Activated naive CD8-positive, alpha-beta T cell treated with anti-CD3 and anti-CD28 coated beads, Interleukin-2, amount 50 U/mL, for 24 hours (primary cell): ENCODE measurements around the gene WDR43.

Source experiments
- ATAC-seq: fragments of 150-1000 bp; cut with Tn5 transposase; one replicate; pipeline ENCODE4 v1.10.0; 2021
- DNase-seq: peaks from one replicate; pipeline ENCODE4 v3.0.0; 2021
- H3K27ac Mint-ChIP-seq: one replicate; pipeline ENCODE4 v1.8.0; 2021; ENCODE audit warnings: mild to moderate bottlenecking, mixed read lengths
- H3K27me3 Mint-ChIP-seq: one replicate; pipeline ENCODE4 v1.8.0; 2021; ENCODE audit warnings: mixed read lengths
- H3K36me3 Mint-ChIP-seq: one replicate; pipeline ENCODE4 v1.8.0; 2021; ENCODE audit warnings: low read depth, mixed read lengths
- H3K4me1 Mint-ChIP-seq: one replicate; pipeline ENCODE4 v1.8.0; 2021; ENCODE audit warnings: mixed read lengths
- H3K4me3 Mint-ChIP-seq: one replicate; pipeline ENCODE4 v1.8.0; 2021; ENCODE audit warnings: mild to moderate bottlenecking, moderate library complexity, mixed read lengths
- H3K9me3 Mint-ChIP-seq: one replicate; pipeline ENCODE4 v1.8.0; 2021; ENCODE audit warnings: mixed read lengths

Gene WDR43

GRCh38 chr2:28894470-28895188 is at the start of gene WDR43:
Gene WDR43 (plus strand): TSS chr2:28894667. CDS start chr2:28894699, 32 bp downstream.
- H3K27me3 Mint-ChIP-seq = no peaks in the 10 kb centered on the region
- peaks cover 39% of the 10 kb centered on the region for H3K4me1 Mint-ChIP-seq
- ATAC-seq = peak; percentile 97

GRCh38 chr2:28855193-28855592 is 39.3 kb upstream of the WDR43 start:
- ATAC-seq = no peak
- Mint-ChIP-seq H3K4me3 (no peak overlapping the region), H3K36me3 (peaks cover 18% of the 10 kb centered on the region), H3K27me3 (no peaks in the 10 kb centered on the region), H3K9me3 (no peaks in the 10 kb centered on the region), H3K4me1 (no peaks in the 10 kb centered on the region), H3K27ac (no peak overlapping the region)
- DNase-seq = no peak

More at GRCh38 chr2:28894470-28895188, at the start of gene WDR43:
- H3K4me3 Mint-ChIP-seq = peak within 1 kb of the TSS; percentile 100
- peak within 1 kb of the TSS; percentile 100 for H3K27ac Mint-ChIP-seq
- DNase-seq = peak; percentile 98
- peaks cover 34% of the 10 kb centered on the region for H3K36me3 Mint-ChIP-seq
- no peaks in the 10 kb centered on the region for H3K9me3 Mint-ChIP-seq

GRCh38 chr2:28855977-28856376 is 38.5 kb upstream of the WDR43 start:
- no peaks in the 10 kb centered on the region for H3K9me3 Mint-ChIP-seq
- no peak overlapping the region for H3K27ac Mint-ChIP-seq
- no peak for ATAC-seq
- H3K27me3 Mint-ChIP-seq = no peaks in the 10 kb centered on the region
- no peak for DNase-seq
- no peaks in the 10 kb centered on the region for H3K4me1 Mint-ChIP-seq
- no peak overlapping the region for H3K4me3 Mint-ChIP-seq
- H3K36me3 Mint-ChIP-seq = peaks cover 24% of the 10 kb centered on the region

GRCh38 chr2:28868611-28869010 is 25.9 kb upstream of the WDR43 start:
- Mint-ChIP-seq H3K4me3 (peak overlapping the region; percentile 95), H3K27ac (peak overlapping the region; percentile 40), H3K36me3 (peaks cover 22% of the 10 kb centered on the region), H3K9me3 (no peaks in the 10 kb centered on the region), H3K4me1 (peaks cover 48% of the 10 kb centered on the region), H3K27me3 (no peaks in the 10 kb centered on the region)
- no peak for DNase-seq
- ATAC-seq = no peak

GRCh38 chr2:28869494-28870145 is 24.8 kb upstream of the WDR43 start:
- peaks cover 17% of the 10 kb centered on the region for H3K36me3 Mint-ChIP-seq
- no peaks in the 10 kb centered on the region for H3K27me3 Mint-ChIP-seq
- H3K4me1 Mint-ChIP-seq = peaks cover 43% of the 10 kb centered on the region
- ATAC-seq = peak; percentile 37
- no peak for DNase-seq
- peak overlapping the region; percentile 95 for H3K4me3 Mint-ChIP-seq
- peak overlapping the region; percentile 90 for H3K27ac Mint-ChIP-seq
- no peaks in the 10 kb centered on the region for H3K9me3 Mint-ChIP-seq

GRCh38 chr2:28870146-28870891 is 24.1 kb upstream of the WDR43 start, which contains the start of gene TRMT61B:
Gene TRMT61B (minus strand): TSS chr2:28870309. CDS start chr2:28870277, 32 bp downstream.
- Mint-ChIP-seq H3K4me3 (peak within 1 kb of the TSS; percentile 95), H3K36me3 (peaks cover 14% of the 10 kb centered on the region), H3K4me1 (peaks cover 39% of the 10 kb centered on the region), H3K27me3 (peaks cover under 1% of the 10 kb centered on the region), H3K27ac (peak within 1 kb of the TSS; percentile 90), H3K9me3 (no peaks in the 10 kb centered on the region)
- ATAC-seq (peak; percentile 94), DNase-seq (peak; percentile 99)

GRCh38 chr2:28871620-28872019 is 22.8 kb upstream of the WDR43 start:
- H3K4me1 Mint-ChIP-seq = peaks cover 32% of the 10 kb centered on the region
- H3K36me3 Mint-ChIP-seq = peaks cover 13% of the 10 kb centered on the region
- H3K9me3 Mint-ChIP-seq = no peaks in the 10 kb centered on the region
- DNase-seq = no peak
- H3K27me3 Mint-ChIP-seq = peaks cover 14% of the 10 kb centered on the region
- no peak overlapping the region for H3K4me3 Mint-ChIP-seq
- no peak overlapping the region for H3K27ac Mint-ChIP-seq
- no peak for ATAC-seq

- H3K27me3 Mint-ChIP-seq = peaks cover 22% of the 10 kb centered on the region
- no peaks in the 10 kb centered on the region for H3K36me3 Mint-ChIP-seq
- no peaks in the 10 kb centered on the region for H3K4me1 Mint-ChIP-seq
- H3K4me3 Mint-ChIP-seq = no peak overlapping the region
- no peak for ATAC-seq
- H3K9me3 Mint-ChIP-seq = no peaks in the 10 kb centered on the region
- DNase-seq = no peak
- no peak overlapping the region for H3K27ac Mint-ChIP-seq
These were observed 14.3 kb upstream of the WDR43 start for GRCh38 chr2:28880193-28880592.

- ATAC-seq (no peak), DNase-seq (no peak)
- no peaks in the 10 kb centered on the region for H3K9me3 Mint-ChIP-seq
- H3K27me3 Mint-ChIP-seq = peaks cover 2% of the 10 kb centered on the region
- no peak overlapping the region for H3K27ac Mint-ChIP-seq
- no peak overlapping the region for H3K4me3 Mint-ChIP-seq
- peaks cover 29% of the 10 kb centered on the region for H3K4me1 Mint-ChIP-seq
- H3K36me3 Mint-ChIP-seq = peaks cover 30% of the 10 kb centered on the region
These were observed 979 bp upstream of the WDR43 start for GRCh38 chr2:28893488-28893887.

GRCh38 chr2:28895189-28895893 is 874 bp downstream of the WDR43 start:
- Mint-ChIP-seq H3K4me3 (peak overlapping the region; percentile 100), H3K36me3 (peaks cover 34% of the 10 kb centered on the region), H3K9me3 (no peaks in the 10 kb centered on the region), H3K27ac (peak overlapping the region; percentile 100), H3K27me3 (no peaks in the 10 kb centered on the region), H3K4me1 (peaks cover 43% of the 10 kb centered on the region)
- DNase-seq (peak; percentile 53), ATAC-seq (peak; percentile 29)

- no peak for DNase-seq
These were observed 2.4 kb downstream of the WDR43 start for GRCh38 chr2:28896906-28897305.

GRCh38 chr2:28898048-28898447 is 3.6 kb downstream of the WDR43 start:
- peak overlapping the region; percentile 100 for H3K4me3 Mint-ChIP-seq
- DNase-seq (no peak), ATAC-seq (no peak)
- H3K27me3 Mint-ChIP-seq = no peaks in the 10 kb centered on the region
- H3K27ac Mint-ChIP-seq = peak overlapping the region; percentile 1
- H3K36me3 Mint-ChIP-seq = peaks cover 49% of the 10 kb centered on the region
- H3K4me1 Mint-ChIP-seq = peaks cover 61% of the 10 kb centered on the region
- H3K9me3 Mint-ChIP-seq = no peaks in the 10 kb centered on the region

More at GRCh38 chr2:28896906-28897305, 2.4 kb downstream of the WDR43 start:
- Mint-ChIP-seq H3K4me1 (peaks cover 55% of the 10 kb centered on the region), H3K36me3 (peaks cover 41% of the 10 kb centered on the region), H3K27ac (peak overlapping the region; percentile 57), H3K27me3 (no peaks in the 10 kb centered on the region), H3K9me3 (no peaks in the 10 kb centered on the region), H3K4me3 (peak overlapping the region; percentile 100)
- ATAC-seq = no peak

GRCh38 chr2:28901202-28901601 is 6.7 kb downstream of the WDR43 start:
- H3K27me3 Mint-ChIP-seq = no peaks in the 10 kb centered on the region
- no peak overlapping the region for H3K27ac Mint-ChIP-seq
- ATAC-seq (no peak), DNase-seq (no peak)
- H3K4me1 Mint-ChIP-seq = peaks cover 67% of the 10 kb centered on the region
- no peaks in the 10 kb centered on the region for H3K9me3 Mint-ChIP-seq
- H3K36me3 Mint-ChIP-seq = peaks cover 63% of the 10 kb centered on the region
- H3K4me3 Mint-ChIP-seq = no peak overlapping the region

- H3K9me3 Mint-ChIP-seq = no peaks in the 10 kb centered on the region
- H3K4me1 Mint-ChIP-seq = peaks cover 60% of the 10 kb centered on the region
- no peak for ATAC-seq
- H3K27me3 Mint-ChIP-seq = no peaks in the 10 kb centered on the region
- H3K27ac Mint-ChIP-seq = no peak overlapping the region
- H3K36me3 Mint-ChIP-seq = peaks cover 63% of the 10 kb centered on the region
- no peak overlapping the region for H3K4me3 Mint-ChIP-seq
- no peak for DNase-seq
These were observed 7.4 kb downstream of the WDR43 start for GRCh38 chr2:28901841-28902240.
